ENCODE data around the gene KRTAP10-3.
"Not testable (repeated sequence)": the region's sequence is repeated elsewhere in the genome, so short reads cannot be mapped to it uniquely, and the experiment has no call there.

KRTAP10-3 gene

GRCh38 chr21:44558695-44559094 lies at the start of gene KRTAP10-3:
KRTAP10-3 (minus strand) TSS chr21:44558795; CDS start chr21:44558715, 80 bp downstream.
- DNase-seq (ENCODE audit: low read depth, low spot score), result no peak

GRCh38 chr21:44606495-44606894 lies 47.9 kb upstream of the KRTAP10-3 start:
- DNase-seq (ENCODE audit: low read depth, low spot score), result no peak

GRCh38 chr21:44603911-44604310 lies 45.3 kb upstream of the KRTAP10-3 start:
- DNase-seq (ENCODE audit: low read depth, low spot score), result no peak

GRCh38 chr21:44603109-44603875 lies 44.7 kb upstream of the KRTAP10-3 start:
- no peak for DNase-seq (ENCODE audit: low read depth, low spot score)

- no peak for DNase-seq (ENCODE audit: low read depth, low spot score)
Measured at GRCh38 chr21:44602463-44602850, 43.9 kb upstream of the KRTAP10-3 start.

GRCh38 chr21:44601596-44602462 lies 43.2 kb upstream of the KRTAP10-3 start:
- no peak for DNase-seq (ENCODE audit: low read depth, low spot score)

GRCh38 chr21:44601091-44601490 lies 42.5 kb upstream of the KRTAP10-3 start:
- not testable (repeated sequence) for DNase-seq (ENCODE audit: low read depth, low spot score)

- not testable (repeated sequence) for DNase-seq (ENCODE audit: low read depth, low spot score)
Measured at GRCh38 chr21:44600118-44600978, 41.8 kb upstream of the KRTAP10-3 start, which contains the start of gene KRTAP10-7. KRTAP10-7 (plus strand) TSS chr21:44600597; CDS start chr21:44600622, 25 bp downstream.

GRCh38 chr21:44599264-44600029 lies 40.9 kb upstream of the KRTAP10-3 start:
- no peak for DNase-seq (ENCODE audit: low read depth, low spot score)

- DNase-seq (ENCODE audit: low read depth, low spot score), result no peak
Measured at GRCh38 chr21:44598061-44598460, 39.5 kb upstream of the KRTAP10-3 start.

GRCh38 chr21:44596068-44596725 lies 37.6 kb upstream of the KRTAP10-3 start:
- DNase-seq (ENCODE audit: low read depth, low spot score), result no peak

- DNase-seq (ENCODE audit: low read depth, low spot score), result no peak
Measured at GRCh38 chr21:44595524-44595923, 36.9 kb upstream of the KRTAP10-3 start.

- no peak for DNase-seq (ENCODE audit: low read depth, low spot score)
Measured at GRCh38 chr21:44594406-44594916, 35.9 kb upstream of the KRTAP10-3 start.

GRCh38 chr21:44593598-44594405 lies 35.2 kb upstream of the KRTAP10-3 start:
- no peak for DNase-seq (ENCODE audit: low read depth, low spot score)

- no peak for DNase-seq (ENCODE audit: low read depth, low spot score)
Measured at GRCh38 chr21:44592446-44593311, 34.1 kb upstream of the KRTAP10-3 start, which contains the start of gene KRTAP10-6. KRTAP10-6 (minus strand) TSS chr21:44592505; CDS start chr21:44592484, 21 bp downstream.

GRCh38 chr21:44591801-44592130 lies 33.2 kb upstream of the KRTAP10-3 start:
- DNase-seq (ENCODE audit: low read depth, low spot score), result not testable (repeated sequence)

GRCh38 chr21:44590897-44591800 lies 32.6 kb upstream of the KRTAP10-3 start:
- not testable (repeated sequence) for DNase-seq (ENCODE audit: low read depth, low spot score)

Data from activated naive CD8-positive, alpha-beta T cell treated with anti-CD3 and anti-CD28 coated beads, Interleukin-2, amount 50 U/mL, for 16 hours (primary cell).